NT2/D1 (cell line): ENCODE measurements around the gene BCL6B.
A peak's percentile ranks its signal among the peaks of the same experiment; 100 is the strongest.

Experiments used
- DNase-seq: peaks from one replicate; pipeline ENCODE4 v3.0.0-alpha.2; 2011; ENCODE audit warnings: low read depth, low spot score
- H3K27me3 ChIP-seq: 2 replicates; pipeline ENCODE4 v1.6.0; 2011; ENCODE audit warnings: mild to moderate bottlenecking; ENCODE audit not compliant: insufficient read length, insufficient read depth
- H3K36me3 ChIP-seq: 2 replicates; pipeline ENCODE4 v1.6.1; 2011; ENCODE audit warnings: mild to moderate bottlenecking, low read length, mixed read lengths; ENCODE audit not compliant: insufficient read depth, insufficient read length
- H3K4me1 ChIP-seq: 2 replicates; pipeline ENCODE4 v1.5.1; 2011; ENCODE audit not compliant: insufficient read depth, insufficient read length
- H3K4me3 ChIP-seq: 2 replicates; pipeline ENCODE4 v1.5.1; 2011; ENCODE audit warnings: low read depth; ENCODE audit not compliant: insufficient read length
- H3K9ac ChIP-seq: 2 replicates; pipeline ENCODE4 v1.6.0; 2011; ENCODE audit warnings: low read depth; ENCODE audit not compliant: insufficient read length
- H3K9me3 ChIP-seq: 2 replicates; pipeline ENCODE4 v1.5.1; 2011; ENCODE audit warnings: mild to moderate bottlenecking, low read length; ENCODE audit not compliant: insufficient read depth
- SUZ12 ChIP-seq: IDR thresholded peaks from 2 replicates; pipeline ENCODE4 v1.6.1; 2011; ENCODE audit not compliant: insufficient read length, insufficient read depth; ENCODE audit errors: extremely low read depth
- YY1 ChIP-seq: IDR thresholded peaks from 2 replicates; pipeline ENCODE4 v1.6.1; 2011; ENCODE audit not compliant: insufficient read length, insufficient read depth
- ZNF274 ChIP-seq: IDR thresholded peaks from 2 replicates; pipeline ENCODE4 v1.6.1; 2011; ENCODE audit warnings: mild to moderate bottlenecking, low read depth, low read length

Gene BCL6B

DNA sequence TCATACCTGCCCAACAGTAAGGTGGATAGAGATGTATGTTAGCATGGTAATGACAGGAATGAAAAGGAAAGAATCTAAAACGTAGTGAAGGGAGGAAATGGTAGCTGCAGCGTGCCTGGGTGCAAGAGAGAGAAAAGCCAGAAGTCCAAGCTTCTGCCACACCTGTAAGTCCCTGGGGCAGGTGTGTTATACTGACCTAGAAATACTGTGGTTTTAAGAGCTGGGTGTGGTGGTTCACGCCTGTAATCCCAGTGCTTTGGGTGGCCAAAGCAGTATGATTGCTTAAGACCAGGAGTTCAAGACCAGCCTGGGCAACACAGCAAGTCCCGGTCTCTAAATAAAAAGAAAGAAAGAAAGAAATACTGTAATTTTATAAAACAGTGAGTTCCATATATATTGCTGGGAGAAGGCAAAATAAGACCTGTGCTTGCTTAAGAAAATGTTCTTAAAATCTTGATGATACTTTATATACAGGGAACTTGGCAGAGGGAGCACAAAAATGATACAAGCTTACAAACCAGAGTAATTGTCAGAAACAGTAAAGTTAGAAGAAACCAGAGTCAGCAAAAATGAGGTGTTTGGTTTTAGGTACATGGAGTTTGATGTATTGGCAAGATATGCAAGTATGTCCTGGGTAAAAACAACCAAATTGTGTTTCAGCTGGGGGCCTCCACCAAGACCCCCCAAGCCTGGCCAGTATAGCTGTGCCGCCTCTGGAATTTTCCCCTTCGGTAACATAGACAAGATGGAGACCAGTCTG, 20.4 kb upstream of the BCL6B start:
- peaks cover 51% of the 10 kb centered on the region for H3K36me3 ChIP-seq
- no peak overlapping the region for H3K4me3 ChIP-seq
- H3K9me3 ChIP-seq: no peaks in the 10 kb centered on the region
- no peaks in the 10 kb centered on the region for H3K4me1 ChIP-seq
- H3K9ac ChIP-seq: no peak overlapping the region
- DNase-seq: no peak
- TF ChIP-seq SUZ12: no peak
- H3K27me3 ChIP-seq: no peaks in the 10 kb centered on the region

DNA sequence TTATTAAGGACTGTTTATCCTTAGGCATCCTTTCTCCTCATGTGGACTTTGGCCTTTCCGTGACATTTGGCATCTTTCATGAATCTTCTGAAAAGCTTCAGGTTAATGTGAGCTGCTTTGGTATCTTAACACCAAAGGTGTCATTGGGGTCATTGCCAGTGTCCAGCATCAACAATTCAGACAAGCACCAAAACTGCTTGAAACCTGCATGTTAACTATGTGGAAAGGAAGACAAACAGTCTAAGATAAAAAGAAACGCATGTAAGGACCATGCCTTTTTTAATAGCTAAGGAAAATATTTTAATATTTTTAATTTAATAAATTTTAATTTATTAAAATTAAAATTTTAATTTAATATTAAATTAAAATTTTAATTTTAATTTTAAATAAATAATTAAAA, 19.1 kb upstream of the BCL6B start:
- TF ChIP-seq SUZ12 (no peak), YY1 (no peak), ZNF274 (no peak)
- Histone ChIP-seq H3K27me3 (no peaks in the 10 kb centered on the region), H3K9me3 (no peaks in the 10 kb centered on the region), H3K4me1 (no peaks in the 10 kb centered on the region), H3K36me3 (peaks cover 54% of the 10 kb centered on the region), H3K4me3 (no peak overlapping the region), H3K9ac (no peak overlapping the region)
- no peak for DNase-seq

DNA sequence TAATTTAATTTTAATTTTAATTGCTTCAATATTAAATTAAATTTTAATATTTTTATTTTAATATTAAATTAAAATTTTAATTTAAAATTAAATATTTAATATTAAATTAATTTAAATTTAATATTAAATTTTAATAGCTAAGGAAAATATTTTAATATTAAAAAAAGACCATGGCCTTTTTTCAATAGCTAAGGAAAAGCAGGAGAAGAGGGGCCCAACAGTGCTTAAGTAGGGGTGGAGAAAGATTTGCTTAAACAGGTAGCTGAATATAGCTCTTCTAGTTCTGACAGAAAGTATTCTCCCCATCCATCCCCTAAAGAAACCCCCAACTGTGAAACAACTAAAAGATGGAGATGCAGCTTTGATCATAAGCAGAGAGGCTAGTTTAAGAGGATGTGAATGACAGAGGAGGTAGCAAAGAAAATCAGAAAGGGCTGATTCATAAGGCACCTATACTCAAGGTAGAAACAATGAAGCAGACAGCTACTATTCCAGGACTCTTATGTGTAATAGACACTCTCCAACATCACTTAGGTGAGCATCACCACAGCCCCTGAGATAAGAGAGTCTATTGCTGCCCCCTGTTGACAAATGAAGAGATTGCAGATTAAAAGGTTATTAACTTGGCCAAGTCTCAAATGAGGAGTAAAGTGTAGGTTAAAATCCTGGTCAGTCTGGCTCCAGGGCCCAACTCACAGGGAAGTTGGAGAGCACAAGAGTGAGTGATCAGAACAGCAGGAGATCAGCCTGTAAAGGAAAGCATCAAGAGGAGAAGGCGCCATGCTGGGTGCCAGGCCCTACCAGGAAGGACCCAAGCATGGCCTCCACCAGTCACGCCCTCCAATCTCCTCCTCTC, 18.2 kb upstream of the BCL6B start:
- no peaks in the 10 kb centered on the region for H3K4me1 ChIP-seq
- no peaks in the 10 kb centered on the region for H3K9me3 ChIP-seq
- no peak overlapping the region for H3K9ac ChIP-seq
- no peak for TF ChIP-seq YY1
- TF ChIP-seq SUZ12: no peak
- TF ChIP-seq ZNF274: no peak
- no peak overlapping the region for H3K4me3 ChIP-seq
- DNase-seq: no peak
- H3K36me3 ChIP-seq: peaks cover 50% of the 10 kb centered on the region
- H3K27me3 ChIP-seq: no peaks in the 10 kb centered on the region

DNA sequence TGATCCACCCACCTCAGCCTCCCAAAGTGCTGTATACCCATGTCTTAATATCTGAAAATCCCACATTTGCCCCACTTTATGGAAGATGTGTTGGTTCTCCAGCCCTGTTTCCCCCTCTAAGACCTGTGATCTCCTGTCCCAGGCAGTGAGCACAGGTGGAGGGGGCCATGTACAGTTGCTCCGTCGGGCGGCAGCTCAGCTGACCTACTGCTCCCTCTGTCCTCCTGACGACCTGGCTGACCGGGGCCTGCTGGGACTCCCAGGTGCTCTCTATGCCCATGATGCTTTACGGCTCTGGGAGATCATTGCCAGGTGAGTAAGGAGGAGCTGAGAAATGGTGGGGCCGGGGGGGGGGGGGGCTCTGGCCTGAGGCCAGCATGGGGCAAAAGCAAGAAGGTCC, 17.1 kb upstream of the BCL6B start:
- H3K27me3 ChIP-seq: no peaks in the 10 kb centered on the region
- H3K4me1 ChIP-seq: no peaks in the 10 kb centered on the region
- DNase-seq: no peak
- no peak overlapping the region for H3K9ac ChIP-seq
- peaks cover 53% of the 10 kb centered on the region for H3K36me3 ChIP-seq
- H3K4me3 ChIP-seq: no peak overlapping the region
- H3K9me3 ChIP-seq: no peaks in the 10 kb centered on the region
- no peak for TF ChIP-seq SUZ12
- TF ChIP-seq YY1: no peak
- TF ChIP-seq ZNF274: no peak

DNA sequence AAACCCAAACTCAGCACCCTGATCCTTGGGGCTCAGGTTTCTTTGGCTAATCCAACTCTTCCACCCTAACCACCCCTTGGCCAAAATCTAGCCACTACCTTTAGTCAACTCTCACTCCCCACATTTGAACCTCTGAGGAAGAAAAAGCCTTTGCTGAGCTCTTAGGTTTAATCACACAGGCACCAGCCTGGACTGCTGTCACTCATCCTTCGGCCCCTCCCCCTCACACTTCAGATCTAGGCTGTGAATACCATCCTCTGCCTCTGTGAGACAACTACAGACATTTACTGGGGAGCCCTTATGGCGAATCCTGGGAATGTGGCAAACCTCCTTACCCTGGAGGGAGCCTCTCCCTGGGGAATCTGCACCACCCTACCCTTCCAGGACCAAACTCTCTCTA, 15.7 kb upstream of the BCL6B start:
- no peaks in the 10 kb centered on the region for H3K4me1 ChIP-seq
- peaks cover 44% of the 10 kb centered on the region for H3K36me3 ChIP-seq
- DNase-seq: no peak
- no peak for TF ChIP-seq ZNF274
- TF ChIP-seq YY1: no peak
- no peaks in the 10 kb centered on the region for H3K27me3 ChIP-seq
- no peak overlapping the region for H3K4me3 ChIP-seq
- H3K9me3 ChIP-seq: no peaks in the 10 kb centered on the region
- no peak overlapping the region for H3K9ac ChIP-seq

DNA sequence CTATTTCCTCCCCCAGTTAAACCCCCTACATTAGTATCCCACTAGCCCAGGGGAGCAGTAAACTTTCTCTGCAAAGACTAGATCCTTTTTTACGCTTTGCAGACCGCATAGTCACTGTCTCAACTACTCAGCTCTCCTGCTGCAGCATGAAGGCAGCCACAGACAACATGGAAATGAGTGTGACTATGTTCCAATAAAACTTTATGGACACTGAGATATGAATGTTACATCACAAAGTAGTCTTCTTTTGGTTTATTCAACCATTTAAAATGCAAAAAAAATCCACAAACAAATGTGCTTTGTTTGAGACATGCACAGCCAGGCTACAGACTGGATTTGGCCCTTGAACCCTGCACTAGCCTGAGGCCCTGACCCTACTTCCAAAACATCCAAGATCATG, 12.3 kb upstream of the BCL6B start:
- Histone ChIP-seq H3K4me3 (no peak overlapping the region), H3K4me1 (no peaks in the 10 kb centered on the region), H3K9ac (no peak overlapping the region), H3K27me3 (no peaks in the 10 kb centered on the region), H3K9me3 (no peaks in the 10 kb centered on the region), H3K36me3 (peaks cover 30% of the 10 kb centered on the region)
- no peak for TF ChIP-seq SUZ12
- TF ChIP-seq ZNF274: no peak
- no peak for TF ChIP-seq YY1
- no peak for DNase-seq

DNA sequence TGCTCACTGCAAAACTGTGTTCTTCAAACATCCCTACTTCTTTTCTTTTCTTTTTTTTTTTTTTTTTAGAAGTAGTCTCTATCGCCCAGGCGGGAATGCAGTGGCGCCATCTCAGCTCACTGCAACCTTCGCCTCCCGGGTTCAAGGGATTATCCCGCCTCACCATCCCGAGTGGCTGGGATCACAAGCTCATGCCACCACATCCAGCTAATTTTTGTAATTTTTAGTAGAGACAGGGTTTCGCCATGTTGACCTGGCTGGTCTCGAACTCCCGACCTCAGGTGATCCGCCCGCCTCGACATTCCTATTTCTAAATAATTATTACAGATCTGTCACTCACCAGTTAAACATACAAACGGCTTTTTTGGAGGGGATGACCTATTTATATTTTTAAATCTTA, 11.4 kb upstream of the BCL6B start:
- no peak for TF ChIP-seq SUZ12
- no peak for TF ChIP-seq YY1
- Histone ChIP-seq H3K27me3 (no peaks in the 10 kb centered on the region), H3K9ac (peak overlapping the region; percentile 96), H3K36me3 (peaks cover 24% of the 10 kb centered on the region), H3K4me1 (no peaks in the 10 kb centered on the region), H3K9me3 (no peaks in the 10 kb centered on the region), H3K4me3 (peak overlapping the region; percentile 91)
- no peak for DNase-seq
